Fibroblast of pulmonary artery (primary cell): ENCODE results near the gene TRMT112.

Experiments
- DNase-seq: peaks from one replicate; pipeline ENCODE4 v3.0.0-alpha.2; 2010; ENCODE audit warnings: low read depth
- H3K4me3 ChIP-seq: replicated peaks from 2 replicates; pipeline ENCODE4 v1.5.1; 2011; ENCODE audit warnings: low read depth, mild to moderate bottlenecking, control low read depth, low read length, moderate library complexity
- TF ChIP-seq, protein P1 (sequence below): IDR thresholded peaks from 2 replicates; pipeline ENCODE4 v1.5.1; 2011; ENCODE audit warnings: mild to moderate bottlenecking, control low read depth, low read length, inconsistent platforms; ENCODE audit errors: missing control alignments

The TRMT112 gene

GRCh38 chr11:64359712-64360445 is 42.5 kb upstream of the TRMT112 start:
- DNase-seq, result no peak
- TF ChIP-seq, protein P1, sequence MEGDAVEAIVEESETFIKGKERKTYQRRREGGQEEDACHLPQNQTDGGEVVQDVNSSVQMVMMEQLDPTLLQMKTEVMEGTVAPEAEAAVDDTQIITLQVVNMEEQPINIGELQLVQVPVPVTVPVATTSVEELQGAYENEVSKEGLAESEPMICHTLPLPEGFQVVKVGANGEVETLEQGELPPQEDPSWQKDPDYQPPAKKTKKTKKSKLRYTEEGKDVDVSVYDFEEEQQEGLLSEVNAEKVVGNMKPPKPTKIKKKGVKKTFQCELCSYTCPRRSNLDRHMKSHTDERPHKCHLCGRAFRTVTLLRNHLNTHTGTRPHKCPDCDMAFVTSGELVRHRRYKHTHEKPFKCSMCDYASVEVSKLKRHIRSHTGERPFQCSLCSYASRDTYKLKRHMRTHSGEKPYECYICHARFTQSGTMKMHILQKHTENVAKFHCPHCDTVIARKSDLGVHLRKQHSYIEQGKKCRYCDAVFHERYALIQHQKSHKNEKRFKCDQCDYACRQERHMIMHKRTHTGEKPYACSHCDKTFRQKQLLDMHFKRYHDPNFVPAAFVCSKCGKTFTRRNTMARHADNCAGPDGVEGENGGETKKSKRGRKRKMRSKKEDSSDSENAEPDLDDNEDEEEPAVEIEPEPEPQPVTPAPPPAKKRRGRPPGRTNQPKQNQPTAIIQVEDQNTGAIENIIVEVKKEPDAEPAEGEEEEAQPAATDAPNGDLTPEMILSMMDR, result no peak
- H3K4me3 ChIP-seq, result peak overlapping the region; percentile 86

DNA sequence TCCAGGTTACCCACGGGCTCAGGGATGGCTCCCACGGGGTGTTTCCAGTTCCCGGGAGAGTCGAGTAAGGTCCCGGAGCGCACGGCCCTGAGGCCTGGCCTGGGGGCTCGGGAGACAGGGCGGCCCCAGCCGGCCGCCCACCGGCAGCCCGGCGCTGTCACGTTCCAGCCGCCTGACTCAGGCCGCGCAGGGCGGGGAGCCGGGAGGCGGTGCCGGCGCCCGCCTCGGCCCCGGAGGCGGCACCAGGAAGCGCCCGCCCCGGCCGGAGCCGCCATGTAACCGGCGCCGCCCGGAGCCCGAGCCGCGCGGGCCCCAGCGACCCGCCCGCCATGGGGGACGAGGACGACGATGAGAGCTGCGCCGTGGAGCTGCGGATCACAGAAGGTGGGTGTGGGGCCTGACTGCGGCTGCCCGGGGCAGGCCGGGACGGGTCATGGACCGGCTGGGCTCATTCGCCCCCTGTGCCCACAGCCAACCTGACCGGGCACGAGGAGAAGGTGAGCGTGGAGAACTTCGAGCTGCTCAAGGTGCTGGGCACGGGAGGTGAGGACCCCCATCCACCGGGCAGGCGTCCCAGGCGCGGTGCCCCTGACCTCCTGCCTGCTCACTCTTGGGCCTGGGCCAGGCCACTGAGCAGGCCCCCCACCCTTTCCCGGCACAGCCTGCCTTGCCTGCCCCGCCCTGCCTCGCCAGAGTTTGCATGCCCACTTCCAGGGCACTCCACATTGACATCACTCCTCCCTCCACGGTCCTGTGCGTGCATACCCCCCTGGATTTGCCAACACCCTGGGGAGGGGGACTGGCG is 41.8 kb upstream of the TRMT112 start, which contains the start of gene RPS6KA4:
RPS6KA4 (plus strand) TSS at position 256 of the 805 bp plus-strand sequence; CDS start at position 330, 74 bp downstream.
- peak; percentile 50 for DNase-seq
- TF ChIP-seq, protein P1, result no peak
- H3K4me3 ChIP-seq, result peak within 1 kb of the TSS; percentile 86

- H3K4me3 ChIP-seq, result peak overlapping the region; percentile 56
- TF ChIP-seq, protein P1, result no peak
- no peak for DNase-seq
These were observed 41.2 kb upstream of the TRMT112 start for GRCh38 chr11:64358536-64358906.

- peak overlapping the region; percentile 56 for H3K4me3 ChIP-seq
- no peak for DNase-seq
- TF ChIP-seq, protein P1, result no peak
These were observed 40.7 kb upstream of the TRMT112 start for GRCh38 chr11:64357904-64358535.

GRCh38 chr11:64357446-64357845 is 40.1 kb upstream of the TRMT112 start:
- no peak overlapping the region for H3K4me3 ChIP-seq
- DNase-seq, result no peak
- TF ChIP-seq, protein P1, result no peak

- no peak overlapping the region for H3K4me3 ChIP-seq
- TF ChIP-seq, protein P1, result peak; percentile 49
- peak; percentile 48 for DNase-seq
These were observed 39.4 kb upstream of the TRMT112 start for GRCh38 chr11:64356498-64357411.
